HuH-7.5 (cell line): ENCODE measurements around the gene CD300E.
"Not testable (repeated sequence)": the region's sequence is repeated elsewhere in the genome, so short reads cannot be mapped to it uniquely, and the experiment has no call there.

Experiments used
- DNase-seq: peaks from one replicate; pipeline ENCODE4 v3.0.0; 2011; ENCODE audit warnings: low spot score

Gene CD300E

DNA sequence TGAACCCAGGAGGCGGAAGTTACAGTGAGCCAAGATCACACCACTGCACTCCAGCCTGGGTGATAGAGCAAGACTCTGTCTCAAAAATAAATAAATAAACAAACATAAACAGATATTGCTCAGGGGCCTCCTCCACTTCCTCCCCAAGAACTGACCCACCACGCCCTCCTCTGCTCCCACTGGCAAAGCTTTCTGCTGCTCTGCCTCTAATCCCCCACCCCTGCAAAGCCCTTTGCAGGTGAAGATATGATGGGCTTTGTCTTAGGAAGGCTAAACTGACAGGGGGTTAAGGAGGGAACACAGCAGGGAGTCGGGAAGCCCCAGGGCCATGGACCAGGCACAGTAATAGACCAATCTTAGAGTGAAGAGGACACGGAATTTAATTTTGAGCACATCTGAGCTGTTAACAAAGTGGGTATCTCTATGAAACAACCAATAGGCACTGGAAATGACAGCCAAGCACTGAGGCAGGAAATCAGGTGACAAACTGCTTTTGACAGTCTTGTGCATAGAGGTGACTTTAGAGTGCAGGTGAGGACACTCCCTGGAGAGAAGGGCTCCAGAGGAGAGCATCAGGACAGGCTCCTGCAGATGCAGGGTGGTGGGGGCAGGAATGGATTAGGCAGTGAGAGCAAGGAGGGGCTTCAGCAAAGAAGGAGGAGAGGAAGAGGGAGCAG lies 25.1 kb downstream of the CD300E start:
- no peak for DNase-seq

DNA sequence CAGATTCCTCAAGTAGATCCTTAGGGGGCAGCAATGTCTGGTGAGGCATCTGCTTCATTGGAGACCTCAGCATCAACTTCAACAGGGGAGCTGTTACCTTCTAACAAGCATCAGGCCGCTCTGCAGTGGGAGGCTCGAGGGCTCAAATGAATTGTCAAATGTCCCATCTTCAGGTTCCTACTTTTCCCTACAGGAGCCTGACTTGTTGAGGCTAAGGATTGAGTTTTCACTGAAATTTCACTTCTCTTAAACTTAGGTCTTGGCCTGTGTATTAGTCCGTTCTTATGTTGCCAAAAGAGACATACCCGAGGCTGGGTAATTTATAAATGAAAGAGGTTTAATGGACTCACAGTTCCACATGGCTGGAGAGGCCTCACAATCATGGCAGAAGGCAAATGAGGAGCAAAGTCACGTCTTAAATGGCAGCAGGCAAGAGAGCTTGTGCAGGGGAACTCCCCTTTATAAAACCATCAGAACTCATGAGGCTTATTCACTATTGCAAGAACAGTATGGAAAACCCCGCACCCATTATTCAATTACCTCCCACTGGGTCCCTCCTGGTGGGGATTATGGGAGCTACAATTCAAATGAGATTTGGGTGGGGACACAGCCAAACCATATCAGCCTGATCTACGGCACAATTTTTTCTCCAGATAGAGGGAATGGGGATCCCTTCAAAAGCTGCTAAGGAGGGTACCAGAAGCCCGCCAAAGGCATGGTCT lies 26.3 kb downstream of the CD300E start:
- no peak for DNase-seq

DNA sequence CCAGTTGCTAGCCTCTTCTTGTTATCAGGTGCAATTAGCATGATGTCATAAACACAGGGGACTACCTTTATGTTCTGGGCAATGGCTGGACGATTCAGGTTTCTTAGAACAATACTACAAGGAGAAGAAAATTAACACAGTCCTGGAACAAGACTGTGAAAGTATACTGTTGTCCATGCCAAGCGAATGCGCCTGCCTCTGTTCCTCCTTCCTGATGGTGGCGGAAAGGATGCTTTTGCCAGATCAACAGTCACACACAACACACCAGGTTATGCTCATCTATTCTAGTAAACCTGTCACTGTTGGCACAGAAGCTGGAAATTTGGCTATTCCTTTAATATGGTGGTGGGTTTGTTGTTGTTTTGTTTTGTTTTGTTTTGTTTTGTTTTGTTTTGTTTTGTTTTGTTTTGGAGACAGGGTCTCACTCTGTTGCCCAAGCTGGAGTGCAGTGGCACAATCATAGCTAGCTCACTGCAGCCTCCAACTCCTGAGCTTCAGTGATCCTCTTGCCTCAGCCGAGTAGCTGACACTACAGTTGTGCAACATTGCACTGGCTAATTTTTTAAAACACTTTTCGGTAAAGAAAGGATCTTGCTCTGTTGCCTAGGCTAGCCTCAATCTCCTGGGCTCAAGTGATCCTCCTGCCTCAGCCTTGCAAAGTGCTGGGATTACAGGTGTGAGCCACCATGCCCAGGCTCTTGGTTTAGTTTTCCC lies 28.3 kb downstream of the CD300E start:
- DNase-seq, result no peak

DNA sequence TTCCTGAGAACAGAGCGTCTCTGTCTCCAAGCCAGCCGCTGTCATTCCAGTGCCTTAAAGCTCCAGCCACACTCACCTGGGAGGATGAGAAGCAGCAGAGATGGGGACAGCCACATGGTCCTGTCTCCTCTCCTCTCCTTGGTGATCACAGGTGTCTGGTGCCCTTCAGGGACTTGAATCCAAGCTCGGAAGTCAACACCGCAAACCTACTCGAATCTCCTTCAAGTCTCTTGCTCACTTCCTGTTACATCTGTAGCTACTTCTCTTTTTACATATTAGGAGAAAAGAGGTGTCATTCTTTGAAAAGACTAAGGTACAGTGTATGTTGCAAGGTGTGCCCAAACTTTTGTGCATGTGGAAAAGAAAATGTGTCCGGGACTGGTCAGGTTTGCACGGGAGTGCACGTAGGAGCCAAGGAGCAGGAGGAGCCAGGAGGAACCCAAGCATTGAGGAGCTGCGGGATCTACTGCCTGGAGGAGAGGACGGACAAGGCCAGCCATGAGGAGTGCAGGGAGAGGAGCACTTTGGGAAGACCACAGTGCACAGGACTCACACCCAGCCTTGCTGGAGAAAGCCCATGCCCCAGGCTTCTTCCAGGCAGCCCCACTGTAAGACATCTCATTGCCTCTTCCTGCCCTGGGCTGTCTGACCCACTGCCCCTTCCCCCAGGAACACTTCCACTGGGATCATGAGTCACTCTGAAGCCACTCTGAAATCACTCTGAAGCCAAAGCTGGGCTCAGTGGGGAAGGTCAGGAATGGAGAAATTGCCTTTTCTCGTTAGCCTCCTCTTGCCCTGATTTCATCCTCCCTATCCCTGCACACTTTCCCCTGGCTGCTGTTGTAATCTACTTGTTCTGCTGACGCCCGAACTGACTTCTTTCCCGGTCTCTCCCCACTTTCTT lies 31.2 kb downstream of the CD300E start, which contains the start of gene CD300LD:
TSS of gene CD300LD (minus strand) at position 197 of the 904 bp plus-strand sequence. CDS start at position 116, 81 bp downstream.
- no peak for DNase-seq

DNA sequence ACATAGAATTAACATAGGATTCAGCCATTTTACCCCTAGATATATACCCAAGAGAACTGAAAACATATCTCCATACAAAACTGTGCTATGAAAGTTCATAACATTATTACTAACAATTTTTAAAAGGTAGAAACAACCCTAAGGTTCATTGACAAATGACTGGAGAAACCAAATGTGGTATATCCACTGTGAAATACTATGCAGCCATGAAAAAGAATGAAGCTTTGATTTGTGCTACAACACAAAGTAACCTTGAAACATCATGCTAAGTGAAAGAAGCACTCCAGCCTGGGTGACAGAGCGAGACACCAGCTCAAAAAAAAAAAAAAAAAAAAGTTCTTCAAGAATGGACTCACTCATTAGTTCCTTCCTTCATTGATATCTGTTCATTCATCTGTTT lies 32.0 kb downstream of the CD300E start:
- no peak for DNase-seq

DNA sequence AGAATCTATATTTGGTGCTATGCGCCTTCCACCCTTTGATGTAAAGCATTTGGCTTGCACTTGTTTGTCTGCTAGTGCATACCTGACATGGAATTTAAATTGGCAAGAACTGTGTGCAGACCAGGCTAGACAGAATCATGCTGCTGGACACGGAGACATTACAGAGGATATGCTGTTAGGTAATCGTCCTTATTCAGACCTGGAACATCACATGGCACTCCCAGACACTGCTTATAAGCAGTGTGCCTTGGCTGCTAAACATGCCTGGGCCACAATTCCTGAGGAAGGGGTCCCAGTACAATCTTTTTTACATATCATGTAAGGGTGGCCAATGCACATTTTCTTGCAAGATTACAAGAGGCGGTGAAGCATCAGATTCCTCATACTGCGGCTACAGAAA lies 37.8 kb downstream of the CD300E start:
- no peak for DNase-seq

DNA sequence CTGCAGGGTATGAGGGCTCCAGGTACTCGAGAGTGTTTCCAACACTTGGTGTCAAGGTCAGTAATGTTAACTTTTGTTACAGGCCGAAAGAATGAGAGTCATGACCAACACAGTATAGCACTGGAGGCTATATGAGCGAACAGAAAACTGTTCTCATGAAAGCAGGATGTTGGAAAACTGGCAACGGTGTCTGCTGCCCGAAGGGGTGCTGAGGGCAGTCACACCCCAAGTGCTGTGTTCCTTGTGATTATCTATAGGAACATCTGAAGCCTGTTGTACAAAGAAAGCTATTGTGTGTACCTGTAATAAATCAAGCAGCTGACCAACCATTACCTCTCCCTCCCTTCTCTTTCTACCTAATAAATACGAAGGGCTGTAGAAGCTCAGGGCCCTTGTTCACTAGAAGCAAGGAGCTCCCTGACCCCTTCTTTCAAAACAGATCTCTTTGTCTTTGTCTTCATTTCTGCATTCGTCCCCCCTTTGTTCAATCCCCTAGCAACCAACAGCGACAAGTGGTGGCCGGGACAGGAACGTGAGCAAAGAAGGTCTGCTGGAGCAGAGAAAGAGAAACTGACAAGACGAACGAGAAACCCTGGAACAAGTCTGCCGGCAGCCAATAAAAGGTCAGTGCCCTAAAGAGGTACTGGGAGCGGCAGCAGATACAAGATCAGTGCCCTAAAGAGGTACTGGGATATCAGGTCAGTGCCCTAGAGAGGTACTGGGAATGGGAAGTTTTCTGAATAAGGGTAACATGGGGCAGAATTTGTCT lies 39.1 kb downstream of the CD300E start:
- no peak for DNase-seq

DNA sequence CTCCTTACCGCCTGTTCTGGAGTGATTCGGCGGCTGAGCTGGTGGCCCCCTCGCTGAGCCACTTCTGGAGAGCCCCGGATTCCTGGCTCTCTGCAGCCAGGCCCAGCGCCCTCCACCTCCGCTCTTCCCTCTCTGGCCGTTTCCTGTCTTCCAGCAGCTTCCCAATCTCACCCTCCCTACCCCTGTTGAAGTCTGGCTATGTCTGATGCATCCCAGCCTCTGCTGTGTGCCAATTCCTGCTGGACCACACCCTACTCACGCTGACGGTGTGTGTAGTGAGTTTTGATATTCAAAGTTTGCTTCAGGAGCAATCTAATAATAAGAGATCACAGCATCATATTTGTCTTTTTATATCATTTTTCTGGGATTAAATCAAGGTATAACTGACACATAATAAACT lies 40.9 kb downstream of the CD300E start:
- no peak for DNase-seq

DNA sequence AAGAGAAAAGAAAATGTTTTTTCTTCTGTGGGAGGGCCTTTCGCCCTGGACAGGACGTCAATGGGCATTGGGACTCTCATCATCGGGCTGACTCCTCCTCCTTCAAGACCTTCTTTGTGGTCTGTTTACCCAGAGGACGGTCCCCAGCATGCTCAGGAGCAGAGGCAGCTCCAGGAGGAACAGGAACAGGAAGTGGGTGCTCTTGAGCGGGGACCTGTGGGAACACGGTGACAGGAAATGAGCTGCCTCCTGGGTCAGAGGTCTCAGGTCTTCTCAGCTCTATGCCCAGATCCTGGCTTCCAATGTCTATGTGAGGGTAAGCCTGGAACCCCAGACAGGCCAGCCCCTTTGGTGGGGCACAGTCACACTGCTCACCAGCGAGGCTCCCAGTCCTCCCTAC lies 43.6 kb downstream of the CD300E start:
- no peak for DNase-seq

DNA sequence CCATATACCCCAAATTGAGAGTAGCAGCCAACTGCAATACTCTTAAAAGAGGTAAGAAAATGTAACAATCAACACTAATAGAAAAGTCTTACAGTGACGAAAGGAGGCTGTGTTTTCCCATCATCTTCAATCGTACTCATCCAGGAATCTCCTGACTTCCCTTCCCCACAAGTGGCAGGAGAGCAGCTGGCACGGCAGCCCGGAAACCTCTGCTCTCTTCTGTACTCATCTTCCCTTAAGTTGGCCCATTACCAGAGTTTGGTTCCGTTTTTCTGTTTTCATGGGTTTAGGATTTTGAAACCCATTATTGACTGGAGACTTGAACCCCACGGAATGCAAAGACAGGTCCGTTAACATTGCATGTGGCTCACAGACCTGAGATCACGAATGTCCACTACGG lies 44.6 kb downstream of the CD300E start:
- DNase-seq, result no peak

DNA sequence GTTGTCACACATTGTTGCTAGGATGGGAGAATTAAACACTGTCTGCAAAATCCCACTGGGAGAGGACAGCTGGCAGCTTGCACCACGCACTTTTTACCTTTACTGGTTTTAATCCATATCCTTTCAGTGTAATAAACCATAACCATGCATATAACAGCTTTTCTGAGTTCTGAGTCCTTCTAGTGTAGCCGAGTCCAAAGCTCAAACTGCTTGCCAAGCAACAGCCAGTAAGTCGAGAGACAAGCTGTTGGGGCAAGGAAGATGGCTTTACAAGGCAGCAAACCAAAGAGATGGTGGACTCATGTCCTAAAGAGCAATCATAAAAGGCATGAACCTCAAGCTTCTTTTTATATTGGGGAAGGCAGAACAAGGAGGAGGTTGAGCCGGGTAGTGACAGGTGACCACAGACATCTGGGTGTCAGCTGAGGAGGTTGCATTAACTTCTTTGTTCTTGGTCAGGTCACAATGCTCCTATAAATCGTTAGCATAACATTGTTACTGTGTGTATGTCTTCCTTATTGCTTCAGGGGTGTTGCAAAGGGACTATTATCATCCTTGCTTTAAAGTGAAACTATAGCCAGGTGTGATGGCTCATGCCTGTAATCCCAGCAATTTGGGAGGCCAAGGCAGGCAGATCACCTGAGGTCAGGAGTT lies 48.9 kb downstream of the CD300E start:
- no peak for DNase-seq

DNA sequence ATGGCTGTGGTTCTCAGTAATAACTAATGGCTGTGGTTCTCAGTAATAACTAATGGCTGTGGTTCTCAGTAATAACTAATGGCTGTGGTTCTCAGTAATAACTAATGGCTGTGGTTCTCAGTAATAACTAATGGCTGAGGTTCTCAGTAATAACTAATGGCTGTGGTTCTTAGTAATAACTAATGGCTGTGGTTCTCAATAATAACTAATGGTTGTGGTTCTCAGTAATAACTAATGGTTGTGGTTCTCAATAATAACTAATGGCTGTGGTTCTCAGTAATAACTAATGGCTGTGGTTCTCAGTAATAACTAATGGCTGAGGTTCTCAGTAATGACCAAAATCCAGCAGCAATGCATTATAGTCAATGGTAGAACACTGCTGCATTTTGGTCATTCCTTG lies 49.9 kb downstream of the CD300E start:
- DNase-seq, result not testable (repeated sequence)

DNA sequence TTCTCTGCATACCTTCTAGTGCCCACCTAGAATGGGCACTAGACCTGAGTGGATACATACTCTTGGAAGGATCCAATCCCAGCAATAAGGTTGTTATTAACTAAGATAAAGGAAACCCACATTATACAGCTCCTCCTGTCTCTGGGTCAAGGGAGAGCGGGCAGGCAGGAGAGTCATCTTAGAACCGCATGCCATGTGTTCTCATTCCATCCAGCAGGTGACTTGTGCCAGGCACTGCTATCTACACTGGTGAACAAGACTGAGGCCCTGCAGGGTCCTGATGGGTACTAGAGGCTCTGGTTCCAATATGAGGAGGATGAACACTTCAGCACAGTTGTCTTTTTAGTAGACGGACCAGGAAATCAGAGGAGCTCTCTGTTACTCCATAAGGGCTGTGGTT lies 50.4 kb downstream of the CD300E start:
- DNase-seq, result no peak

DNA sequence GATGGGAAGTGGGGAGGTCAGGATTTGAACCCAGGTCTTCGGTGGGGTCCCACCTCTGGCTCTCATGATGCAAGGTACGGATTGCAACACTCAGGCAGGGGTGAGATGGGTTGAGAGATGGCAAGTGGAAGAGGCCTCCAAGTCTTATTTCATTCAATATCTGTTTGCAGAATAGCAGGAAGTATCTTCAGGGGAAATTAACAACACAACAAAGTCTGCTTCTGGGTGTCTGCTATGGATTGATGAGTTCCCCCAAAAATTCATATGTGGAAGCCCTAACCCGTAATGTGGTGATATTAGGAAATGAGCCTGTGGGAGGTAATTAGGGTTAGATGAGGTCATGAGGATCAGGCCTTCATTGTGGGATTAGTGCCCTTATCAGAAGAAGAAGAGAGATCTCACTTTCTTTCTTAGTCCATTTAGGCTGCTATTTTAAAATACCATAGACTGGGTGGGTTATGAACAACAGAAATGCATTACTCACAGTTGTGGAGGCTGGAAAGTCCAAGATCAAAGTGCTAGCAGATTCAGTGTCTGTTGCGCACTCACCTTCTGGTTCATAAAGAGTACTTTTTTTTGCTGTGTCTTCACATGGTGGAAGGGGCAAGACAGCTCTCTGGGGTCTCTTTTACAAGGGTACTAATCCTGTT lies 51.8 kb downstream of the CD300E start:
- DNase-seq, result no peak

DNA sequence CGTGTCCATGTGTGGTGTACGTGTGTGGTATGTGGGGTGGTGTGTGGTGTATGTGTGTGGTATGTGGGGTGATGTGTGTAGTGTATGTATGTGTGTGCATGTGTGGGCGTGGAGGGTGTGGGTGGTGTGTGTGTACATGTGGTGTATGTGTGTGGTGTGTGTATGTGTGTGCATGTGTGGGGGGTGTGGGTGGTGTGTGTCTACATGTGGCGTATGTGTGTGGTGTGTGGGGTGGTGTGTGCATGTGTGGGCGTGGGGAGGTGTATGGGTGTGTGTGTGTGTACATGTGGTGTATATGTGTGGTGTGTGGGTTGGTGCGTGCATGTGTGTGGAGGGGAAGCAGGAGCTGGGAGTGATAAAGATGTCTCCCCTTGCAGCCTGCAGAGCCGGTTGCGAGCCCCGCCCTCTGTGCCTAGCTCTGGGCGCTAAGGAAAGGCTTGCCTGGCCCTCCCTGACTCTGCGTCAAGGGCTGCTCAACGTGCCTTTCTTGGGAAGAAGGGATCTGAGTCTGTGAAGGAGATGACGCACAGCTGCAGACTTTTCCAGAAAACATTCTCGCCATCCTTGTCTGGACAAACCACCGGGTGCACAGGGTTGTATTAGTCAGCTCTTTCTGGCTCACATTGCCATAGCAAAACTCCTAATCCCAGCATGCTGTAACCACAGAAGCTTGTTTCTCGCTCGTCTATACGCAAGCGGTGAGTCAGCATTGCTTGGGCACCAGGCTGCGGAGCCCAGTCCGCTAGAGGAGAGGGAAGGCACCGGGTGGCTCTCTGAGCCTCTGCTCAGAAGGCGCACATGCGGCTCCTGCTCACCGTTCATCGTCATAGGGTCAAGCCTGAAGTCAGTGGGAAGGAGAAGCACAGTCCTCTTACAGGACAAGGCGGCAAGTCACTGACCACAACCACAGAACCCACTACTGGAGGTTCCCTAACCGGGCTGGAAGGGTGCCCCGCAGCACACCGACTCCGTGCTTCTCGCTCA lies 54.2 kb downstream of the CD300E start:
- no peak for DNase-seq

DNA sequence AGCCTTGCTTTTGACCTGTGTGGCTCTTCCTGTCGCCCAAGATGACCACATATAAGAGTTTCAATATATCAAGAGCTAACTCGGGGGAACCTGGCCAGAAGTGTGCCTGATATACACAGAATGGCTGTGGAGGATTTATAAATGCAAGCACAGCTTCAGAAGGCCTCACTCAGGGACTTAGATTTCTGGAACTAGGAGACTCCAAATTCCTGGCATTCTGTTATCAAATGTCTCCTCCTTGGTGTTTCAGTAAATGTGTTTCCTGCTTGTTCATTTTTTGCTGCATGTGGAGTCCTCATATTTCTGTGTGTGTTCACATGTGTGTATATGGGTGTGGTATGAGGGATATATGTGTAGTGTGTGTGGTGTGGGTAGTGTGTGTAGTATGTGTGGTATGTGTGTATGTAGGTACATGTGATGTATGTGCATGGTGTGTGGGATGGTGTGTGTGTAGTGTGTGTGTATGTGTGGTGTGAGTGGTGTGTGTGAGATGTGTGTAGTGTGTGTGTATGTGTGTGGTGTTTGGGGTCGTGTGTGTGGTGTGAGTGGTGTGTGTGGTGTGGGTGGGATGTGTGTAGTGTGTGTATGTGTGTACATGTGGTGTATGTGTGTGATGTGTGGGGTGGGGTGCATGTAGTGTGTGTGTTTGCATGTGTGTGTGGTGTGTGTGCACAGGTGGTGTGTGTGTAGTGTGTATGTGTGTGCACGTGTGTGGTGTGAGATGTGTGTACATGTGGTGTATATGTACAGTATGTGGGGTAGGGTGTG lies 55.2 kb downstream of the CD300E start:
- DNase-seq, result no peak

DNA sequence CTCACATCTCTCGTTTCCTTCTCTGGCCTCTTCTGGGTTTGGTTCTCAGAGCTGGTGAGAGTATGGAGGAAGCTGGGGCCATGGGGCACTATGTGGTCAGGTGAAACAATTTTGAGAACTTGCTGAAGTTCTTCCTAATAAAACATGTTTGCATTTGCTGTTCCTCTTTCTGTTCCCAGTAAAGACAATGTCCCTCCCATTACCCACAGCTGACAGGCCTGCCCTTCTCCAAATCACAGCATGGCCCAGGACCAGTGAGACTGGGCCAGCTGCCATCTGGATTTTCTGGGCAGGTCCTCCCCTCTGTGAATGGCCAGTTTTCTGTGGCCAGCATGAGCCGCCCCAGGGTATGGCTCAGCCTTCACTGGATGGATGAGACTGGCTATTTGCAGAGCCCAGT lies 56.1 kb downstream of the CD300E start, which contains the start of gene CD300H:
TSS of gene CD300H (minus strand) at position 113 of the 400 bp plus-strand sequence.
- DNase-seq, result no peak

DNA sequence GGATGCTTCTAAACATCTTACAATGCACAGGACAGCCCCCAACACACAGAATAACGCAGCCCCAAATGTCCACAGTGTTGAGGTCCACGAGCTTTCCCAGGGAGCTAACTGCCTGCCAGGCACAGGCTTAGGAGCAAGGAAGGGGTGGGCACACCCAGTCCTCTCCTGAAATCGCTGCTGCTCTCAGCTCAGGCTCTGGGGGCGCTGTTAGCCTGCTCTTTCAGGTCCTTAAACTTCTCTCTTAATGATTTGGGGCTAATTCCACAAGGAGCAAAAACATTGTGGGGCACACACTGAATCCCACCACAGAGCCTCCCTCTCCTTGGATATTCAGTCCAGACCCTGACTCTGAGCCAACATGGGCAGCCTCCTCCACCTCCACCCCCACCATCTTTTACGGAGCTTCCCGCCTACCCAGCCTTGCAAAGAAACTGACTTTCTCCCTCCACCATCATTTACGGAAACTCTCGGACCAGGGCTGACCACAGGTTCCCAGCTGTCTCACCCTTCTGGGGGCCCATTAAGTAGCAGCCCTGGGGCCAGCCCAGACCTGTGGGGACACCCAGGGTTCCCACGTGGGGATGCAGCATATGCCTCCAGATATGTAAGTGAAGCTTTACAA lies 57.3 kb downstream of the CD300E start:
- DNase-seq, result peak; percentile 36
